ENCODE measurements around the gene PPP6R3. TPM values are rescaled to one million over a fixed set of nuclear protein-coding genes. Genes with fewer than 3 reads are reported as not detected.
A peak's percentile ranks its signal among the peaks of the same experiment; 100 is the strongest.
"Not testable (repeated sequence)": the region's sequence is repeated elsewhere in the genome, so short reads cannot be mapped to it uniquely, and the experiment has no call there.

The PPP6R3 gene
- total RNA-seq, 1 experiment from 2014 or later: 143 TPM

DNA sequence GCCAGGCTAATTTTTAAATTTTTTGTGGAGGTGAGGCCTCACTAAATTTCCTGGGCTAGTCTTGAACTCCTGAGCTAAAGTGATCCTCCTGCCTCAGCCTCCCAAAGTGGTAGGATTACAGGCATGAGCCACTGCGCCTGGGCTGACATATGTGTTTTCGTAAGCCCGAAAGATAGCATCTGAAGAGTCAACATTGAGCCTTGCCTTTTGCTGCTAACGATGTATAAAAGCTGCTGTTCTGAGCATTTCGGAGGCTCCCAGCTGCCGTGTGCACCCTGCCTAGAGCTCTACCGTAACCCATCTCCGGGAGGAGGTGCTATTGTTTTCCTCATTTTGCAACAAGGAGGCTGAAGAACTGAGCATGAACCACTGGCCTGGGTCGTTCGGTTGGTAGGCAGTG, 18.1 kb upstream of the PPP6R3 start:
- Histone ChIP-seq H3K27me3 (no peaks in the 10 kb centered on the region), H3K4me3 (no peak overlapping the region), H3K9me3 (replicated peaks) (no peaks in the 10 kb centered on the region), H3K4me1 (peaks cover 18% of the 10 kb centered on the region), H3K36me3 (peaks cover 25% of the 10 kb centered on the region), H3K27ac (no peak overlapping the region)
- DNase-seq: no peak

DNA sequence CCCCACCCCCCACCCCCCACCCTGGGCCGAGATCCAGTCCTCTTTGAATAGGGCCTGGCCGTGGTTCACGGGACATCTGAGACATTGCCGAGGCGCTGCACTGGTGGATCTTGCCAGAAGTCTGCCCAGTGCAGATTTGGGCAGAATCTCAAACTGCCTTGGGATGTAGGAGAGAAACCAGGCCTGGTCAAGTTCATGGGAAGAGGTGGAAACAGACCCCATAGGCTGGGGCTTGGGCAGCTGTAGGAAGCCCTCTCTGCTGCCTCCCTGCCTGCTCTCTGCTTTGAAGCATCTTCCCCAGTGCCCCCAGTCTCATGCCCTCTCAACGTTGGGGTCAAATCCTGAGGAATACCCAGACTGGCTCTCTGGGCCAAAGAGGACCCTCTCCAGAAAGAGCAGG, 16.0 kb upstream of the PPP6R3 start:
- Histone ChIP-seq H3K27ac (no peak overlapping the region), H3K4me1 (peaks cover 18% of the 10 kb centered on the region), H3K27me3 (no peaks in the 10 kb centered on the region), H3K36me3 (peaks cover 19% of the 10 kb centered on the region), H3K9me3 (replicated peaks) (no peaks in the 10 kb centered on the region), H3K4me3 (no peak overlapping the region)
- no peak for DNase-seq

DNA sequence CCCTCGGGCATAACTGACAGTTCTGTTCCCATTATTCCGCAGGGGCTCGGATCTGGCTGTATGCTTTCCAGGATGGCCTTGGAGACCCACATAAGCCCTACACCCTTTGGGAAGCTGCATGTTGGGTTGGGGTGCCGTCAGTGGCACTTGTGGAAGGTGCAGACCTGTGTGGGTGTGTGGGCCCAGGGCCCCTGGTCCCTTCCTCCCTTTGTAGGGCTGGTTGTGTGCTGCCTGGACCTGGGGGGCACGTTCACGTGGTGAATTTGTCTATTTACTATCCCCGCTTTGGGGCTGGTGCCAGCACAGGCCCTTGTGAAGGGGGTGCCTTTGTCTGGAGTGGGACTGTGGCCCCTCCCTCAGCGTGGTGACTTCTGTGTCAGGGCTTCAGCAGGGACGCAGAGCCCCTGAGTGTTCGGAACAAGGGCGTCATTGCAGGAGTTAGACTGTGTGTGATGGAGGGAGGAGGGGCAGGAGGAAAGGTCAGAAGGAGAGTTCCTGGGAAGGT, 15.0 kb upstream of the PPP6R3 start:
- Histone ChIP-seq H3K9me3 (replicated peaks) (no peaks in the 10 kb centered on the region), H3K27ac (no peak overlapping the region), H3K4me1 (peaks cover 13% of the 10 kb centered on the region), H3K4me3 (no peak overlapping the region), H3K36me3 (peaks cover 15% of the 10 kb centered on the region), H3K27me3 (no peaks in the 10 kb centered on the region)
- DNase-seq: no peak

DNA sequence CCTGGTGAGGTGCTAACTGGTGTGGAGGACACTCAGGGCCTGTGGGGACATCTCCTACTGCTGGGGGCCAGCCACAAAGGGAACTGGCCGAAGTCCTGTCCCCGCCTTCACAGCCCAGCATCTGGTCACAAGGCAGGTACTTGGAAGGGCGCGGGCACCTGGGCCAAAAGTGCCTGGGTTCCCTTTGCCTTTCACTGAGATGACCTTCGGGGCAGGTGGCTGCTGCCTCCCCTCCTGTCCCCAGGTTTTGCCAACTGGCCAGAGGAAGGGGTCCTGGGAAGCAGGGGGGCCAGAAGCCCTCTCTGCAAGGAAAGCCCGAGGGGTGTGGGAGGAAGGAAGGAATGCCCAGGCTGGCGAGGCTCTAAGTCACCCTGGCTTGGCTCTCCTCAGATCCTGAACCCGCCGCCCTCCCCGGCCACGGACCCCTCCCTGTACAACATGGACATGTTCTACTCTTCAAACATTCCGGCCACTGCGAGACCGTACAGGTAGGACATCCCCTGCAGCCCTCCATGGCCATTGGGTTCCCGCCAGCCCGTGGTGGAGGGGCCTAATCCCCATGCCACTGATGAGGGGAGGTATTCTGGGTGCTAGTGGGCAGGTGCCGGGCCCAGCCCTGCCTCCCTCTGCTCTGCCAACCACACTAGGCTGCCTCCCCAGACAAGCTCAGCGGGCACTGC, 14.4 kb upstream of the PPP6R3 start:
- Histone ChIP-seq H3K36me3 (peaks cover 15% of the 10 kb centered on the region), H3K4me3 (no peak overlapping the region), H3K27ac (no peak overlapping the region), H3K4me1 (peaks cover 8% of the 10 kb centered on the region), H3K27me3 (no peaks in the 10 kb centered on the region), H3K9me3 (replicated peaks) (no peaks in the 10 kb centered on the region)
- no peak for DNase-seq

DNA sequence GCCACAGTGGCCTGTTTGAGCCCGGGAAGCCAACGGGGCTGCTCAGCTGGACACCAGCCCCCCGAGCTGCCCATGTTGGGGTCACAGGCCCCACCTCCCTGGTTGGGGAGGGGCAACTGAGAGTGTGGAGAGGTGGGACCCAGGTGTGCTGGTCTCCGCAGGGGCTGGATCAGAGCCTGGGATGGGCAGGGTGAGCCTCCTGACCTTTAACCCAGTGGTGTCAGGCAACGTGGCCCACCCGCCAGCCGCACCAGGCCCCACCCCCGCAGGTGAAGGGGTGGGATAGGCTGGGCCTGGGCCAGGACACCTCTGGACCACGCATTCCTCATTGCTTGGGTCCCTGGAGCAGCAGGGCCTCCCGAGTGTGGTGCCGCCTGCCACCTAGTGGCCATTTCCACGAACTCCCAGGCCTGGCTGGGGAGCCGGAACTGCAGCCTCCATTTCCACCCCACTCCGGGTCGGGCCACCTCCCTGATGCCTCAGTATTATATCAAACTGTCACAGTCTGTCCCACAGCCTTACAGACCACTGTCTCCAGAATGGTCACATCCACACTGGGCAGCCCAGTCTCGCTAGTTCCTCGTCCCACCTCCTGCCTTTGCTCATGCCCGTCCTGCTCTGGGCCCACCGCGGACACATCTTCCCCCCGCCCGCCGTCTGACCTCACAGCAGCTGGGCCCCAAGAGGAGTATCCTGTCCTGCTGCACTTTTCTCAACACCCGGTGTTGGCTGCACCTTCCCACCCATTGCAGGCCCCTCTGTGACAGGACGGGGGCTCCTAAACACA, 13.3 kb upstream of the PPP6R3 start:
- H3K27ac ChIP-seq: no peak overlapping the region
- no peaks in the 10 kb centered on the region for H3K4me1 ChIP-seq
- no peaks in the 10 kb centered on the region for H3K27me3 ChIP-seq
- H3K4me3 ChIP-seq: no peak overlapping the region
- DNase-seq: peak; percentile 69 to 80
- H3K9me3 ChIP-seq (replicated peaks): no peaks in the 10 kb centered on the region
- peaks cover 15% of the 10 kb centered on the region for H3K36me3 ChIP-seq

DNA sequence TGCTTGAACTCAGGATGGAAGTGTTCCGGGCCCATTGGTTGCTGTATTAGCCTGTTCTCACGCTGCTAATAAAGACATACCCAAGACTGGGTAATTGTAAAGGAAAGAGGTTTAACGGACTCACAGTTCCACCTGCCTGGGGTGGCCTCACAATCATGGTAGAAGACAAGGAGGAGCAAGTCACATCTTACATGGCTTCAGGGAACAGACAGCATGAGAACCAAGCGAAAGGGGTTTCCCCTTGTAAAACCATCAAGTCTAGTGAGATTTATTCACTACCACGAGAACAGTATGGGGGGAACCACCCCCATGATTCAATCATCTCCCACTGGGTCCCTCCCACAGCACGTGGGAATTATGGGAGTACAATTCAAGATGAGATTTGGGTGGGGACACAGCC, 12.6 kb upstream of the PPP6R3 start:
- not testable (repeated sequence) for H3K27ac ChIP-seq; H3K27me3 ChIP-seq; DNase-seq; H3K4me3 ChIP-seq; H3K4me1 ChIP-seq; H3K9me3 ChIP-seq (replicated peaks)
- peaks cover 15% of the 10 kb centered on the region for H3K36me3 ChIP-seq

DNA sequence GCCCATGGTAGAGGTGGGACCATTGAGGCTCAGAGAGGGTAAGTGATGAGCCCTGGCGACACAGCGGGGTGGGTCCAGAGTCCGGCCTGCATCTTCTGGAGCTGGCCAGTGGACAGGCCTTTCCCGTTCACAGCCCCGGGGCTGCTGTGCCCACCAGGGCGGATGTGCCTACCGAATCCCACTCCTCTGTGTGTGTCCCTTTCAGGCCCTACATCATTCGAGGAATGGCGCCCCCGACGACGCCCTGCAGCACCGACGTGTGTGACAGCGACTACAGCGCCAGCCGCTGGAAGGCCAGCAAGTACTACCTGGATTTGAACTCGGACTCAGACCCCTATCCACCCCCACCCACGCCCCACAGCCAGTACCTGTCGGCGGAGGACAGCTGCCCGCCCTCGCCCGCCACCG, 11.9 kb upstream of the PPP6R3 start:
- no peak for DNase-seq
- Histone ChIP-seq H3K4me1 (no peaks in the 10 kb centered on the region), H3K4me3 (no peak overlapping the region), H3K36me3 (peaks cover 15% of the 10 kb centered on the region), H3K27ac (no peak overlapping the region), H3K9me3 (replicated peaks) (no peaks in the 10 kb centered on the region), H3K27me3 (no peaks in the 10 kb centered on the region)

DNA sequence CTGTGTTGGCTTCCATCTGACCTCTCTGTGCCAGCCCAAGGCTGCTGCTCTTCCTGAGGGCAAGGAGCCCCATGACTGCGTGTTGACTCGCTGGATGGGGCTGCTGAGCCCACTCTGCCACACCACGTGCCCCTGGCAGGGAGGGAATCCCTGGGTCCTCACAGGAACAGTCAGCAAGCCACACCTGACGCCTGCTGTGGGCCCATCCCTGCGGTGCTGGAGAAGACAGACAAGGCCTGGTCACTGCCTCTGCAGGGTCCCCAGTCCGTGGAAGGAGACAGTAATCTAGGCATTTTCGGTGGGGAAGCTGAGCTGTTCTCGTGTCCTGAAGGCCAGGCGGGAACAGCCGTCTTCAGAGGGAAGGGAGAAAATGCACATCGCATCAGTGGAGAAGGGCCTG, 10.6 kb upstream of the PPP6R3 start:
- Histone ChIP-seq H3K4me3 (no peak overlapping the region), H3K36me3 (peaks cover 15% of the 10 kb centered on the region), H3K4me1 (no peaks in the 10 kb centered on the region), H3K9me3 (replicated peaks) (no peaks in the 10 kb centered on the region), H3K27ac (no peak overlapping the region), H3K27me3 (no peaks in the 10 kb centered on the region)
- no peak for DNase-seq

DNA sequence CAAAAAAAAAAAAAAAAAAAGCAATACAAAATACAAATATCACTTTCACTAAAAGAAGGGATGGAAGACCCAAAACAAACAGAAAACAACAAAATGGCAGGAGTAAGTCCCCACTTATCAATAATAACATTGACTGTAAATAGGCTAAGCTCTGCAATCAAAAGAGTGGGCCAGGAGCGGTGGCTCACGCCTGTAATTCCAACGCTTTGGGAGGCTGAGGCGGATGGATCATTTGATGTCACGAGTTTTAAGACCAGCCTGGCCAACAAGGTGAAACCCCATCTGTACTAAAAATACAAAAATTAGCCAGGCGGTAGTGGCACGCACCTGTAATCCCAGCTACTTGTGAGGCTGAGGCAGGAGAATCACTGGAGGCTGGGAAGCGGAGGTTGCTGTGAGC, 9.8 kb upstream of the PPP6R3 start:
- no peak overlapping the region for H3K4me3 ChIP-seq
- H3K36me3 ChIP-seq: peaks cover 15% of the 10 kb centered on the region
- no peak for DNase-seq
- H3K4me1 ChIP-seq: no peaks in the 10 kb centered on the region
- no peaks in the 10 kb centered on the region for H3K27me3 ChIP-seq
- H3K27ac ChIP-seq: no peak overlapping the region
- H3K9me3 ChIP-seq (replicated peaks): no peaks in the 10 kb centered on the region

DNA sequence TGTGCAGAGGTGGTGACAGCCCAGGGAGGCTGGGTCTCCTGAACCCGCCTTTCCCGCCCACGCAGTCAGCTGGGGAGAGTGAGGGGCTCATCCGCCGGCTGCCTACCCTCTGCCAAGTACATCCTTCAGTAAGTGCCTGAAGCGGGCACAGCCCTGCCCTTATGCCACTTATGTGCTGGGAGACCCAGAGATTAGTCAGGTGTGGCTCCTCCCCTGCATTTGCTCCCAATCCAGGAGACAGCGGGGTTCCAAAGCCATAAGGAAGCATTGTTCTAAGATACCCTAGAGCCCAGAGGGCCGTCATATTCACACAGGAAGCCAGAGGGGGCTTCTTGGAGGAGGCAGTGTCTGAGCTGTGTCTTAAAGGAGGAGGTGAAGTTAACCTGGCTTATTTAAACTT, 5.8 kb upstream of the PPP6R3 start:
- Histone ChIP-seq H3K4me1 (no peaks in the 10 kb centered on the region), H3K27me3 (no peaks in the 10 kb centered on the region), H3K36me3 (no peaks in the 10 kb centered on the region), H3K4me3 (no peak overlapping the region), H3K9me3 (replicated peaks) (no peaks in the 10 kb centered on the region), H3K27ac (no peak overlapping the region)
- DNase-seq: no peak

DNA sequence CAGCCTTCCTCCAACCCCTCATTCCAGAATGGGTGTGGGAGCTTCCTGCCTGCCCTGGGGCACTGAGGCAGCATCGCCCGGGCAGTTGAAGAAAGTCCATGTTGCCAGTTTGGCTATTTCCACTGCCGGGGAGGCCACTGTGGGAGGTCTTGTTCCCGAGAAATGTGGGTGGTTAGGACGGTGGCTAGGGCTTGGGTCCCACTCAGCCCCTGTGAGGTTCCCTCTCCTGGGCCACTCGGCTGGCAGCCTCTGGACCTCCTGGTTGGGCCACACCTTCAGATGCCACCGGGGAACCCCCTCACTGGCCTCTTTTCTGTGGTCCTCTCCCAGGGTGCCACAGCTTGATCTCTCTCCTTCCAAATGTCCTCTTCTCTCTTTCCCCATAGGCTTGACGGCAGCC, 5.1 kb upstream of the PPP6R3 start:
- no peaks in the 10 kb centered on the region for H3K4me1 ChIP-seq
- no peaks in the 10 kb centered on the region for H3K36me3 ChIP-seq
- no peak overlapping the region for H3K4me3 ChIP-seq
- H3K27me3 ChIP-seq: no peaks in the 10 kb centered on the region
- no peaks in the 10 kb centered on the region for H3K9me3 ChIP-seq (replicated peaks)
- H3K27ac ChIP-seq: no peak overlapping the region
- DNase-seq: no peak

DNA sequence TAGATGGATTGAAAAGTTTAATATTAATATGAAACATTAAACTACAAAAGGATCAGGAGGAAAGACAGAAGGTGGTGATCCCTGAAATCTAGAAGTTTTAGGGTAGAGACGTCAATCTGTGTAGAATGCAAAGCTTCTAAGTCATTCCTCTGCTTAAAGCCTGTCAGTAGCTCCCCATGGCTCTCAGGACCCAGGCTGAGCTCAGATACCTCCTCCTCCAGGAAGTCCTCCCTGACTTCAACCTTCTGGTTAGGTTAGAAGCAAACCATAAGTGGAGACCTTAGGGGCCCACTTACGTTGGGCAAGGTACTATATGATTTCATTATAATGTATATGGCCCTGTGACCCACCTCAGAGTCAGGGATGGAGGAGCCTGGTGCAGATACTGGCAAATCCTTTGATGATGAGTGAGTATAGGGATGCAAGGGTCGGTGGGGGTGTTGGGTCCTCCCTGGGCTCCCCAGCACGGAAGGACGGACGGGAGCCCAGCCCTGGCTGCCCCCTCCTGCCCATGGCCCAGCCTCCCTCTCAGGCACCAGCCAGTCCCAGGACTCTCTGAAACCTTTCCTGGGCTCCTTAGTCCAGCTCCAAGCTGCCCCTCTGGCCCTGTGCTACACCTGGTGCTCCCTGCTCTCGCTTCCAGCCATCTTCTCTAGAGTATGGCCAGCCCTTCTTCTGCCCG, 3.2 kb upstream of the PPP6R3 start:
- no peak overlapping the region for H3K4me3 ChIP-seq
- no peak overlapping the region for H3K27ac ChIP-seq
- H3K9me3 ChIP-seq (replicated peaks): no peaks in the 10 kb centered on the region
- no peaks in the 10 kb centered on the region for H3K36me3 ChIP-seq
- no peak for DNase-seq
- H3K4me1 ChIP-seq: no peaks in the 10 kb centered on the region; the same call in 1 of the 2 replicates
- H3K27me3 ChIP-seq: no peaks in the 10 kb centered on the region

DNA sequence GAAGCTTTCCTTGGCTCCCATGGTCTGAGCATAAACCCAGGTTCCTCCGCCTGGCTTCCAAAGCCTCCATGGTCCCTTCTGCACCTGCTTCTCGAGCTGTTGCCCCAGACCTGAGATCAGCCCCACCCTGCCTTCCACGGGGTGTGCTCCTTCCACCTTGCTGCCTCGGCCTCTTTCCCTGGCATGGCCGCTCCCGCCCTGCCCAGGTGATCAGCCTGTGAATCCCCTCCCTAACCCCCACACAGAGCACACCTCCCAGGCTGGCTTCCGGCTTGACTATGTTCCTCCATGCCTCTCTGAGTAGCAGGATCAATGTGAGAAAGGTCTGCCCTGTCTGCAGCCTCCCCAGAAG, 2.7 kb upstream of the PPP6R3 start:
- DNase-seq: no peak

DNA sequence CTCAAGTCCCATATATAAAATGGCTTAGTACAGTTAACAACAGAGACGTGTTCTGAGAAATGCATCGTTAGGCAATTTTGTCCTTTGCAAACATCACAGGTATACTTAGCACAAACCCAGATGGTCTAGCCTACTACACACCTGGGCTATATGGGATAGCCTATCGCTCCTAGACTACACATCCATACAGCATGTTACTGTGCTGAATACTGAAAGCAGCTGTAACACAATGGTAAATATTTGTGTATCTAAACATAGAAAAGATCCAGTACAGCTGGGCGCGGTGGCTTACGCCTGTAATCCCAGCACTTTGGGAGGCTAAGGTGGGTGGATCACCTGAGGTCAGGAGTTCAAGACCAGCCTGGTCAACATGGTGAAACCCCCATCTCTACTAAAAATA, 2.2 kb upstream of the PPP6R3 start:
- H3K9me3 ChIP-seq (replicated peaks); DNase-seq; H3K27me3 ChIP-seq; H3K27ac ChIP-seq; H3K4me3 ChIP-seq; H3K4me1 ChIP-seq; H3K36me3 ChIP-seq: not testable (repeated sequence)

More for the DNA sequence above, 2.7 kb upstream of the PPP6R3 start:
- Histone ChIP-seq H3K4me3 (no peak overlapping the region), H3K36me3 (no peaks in the 10 kb centered on the region), H3K27ac (no peak overlapping the region), H3K9me3 (replicated peaks) (no peaks in the 10 kb centered on the region), H3K4me1 (no peaks in the 10 kb centered on the region; the same call in 1 of the 2 replicates), H3K27me3 (no peaks in the 10 kb centered on the region)

Measured in SJCRH30 (cell line).